HepG2 (cell line): ENCODE measurements around the gene PARN. TPM values are rescaled to one million over a fixed set of nuclear protein-coding genes. Genes with fewer than 3 reads are reported as not detected.

Experiments used
- ATAC-seq: fragments of 200-7000 bp; cut with Tn5 transposase; 3 replicates; pipeline ENCODE4 v1.9.1; 2020; ENCODE audit warnings: mild to moderate bottlenecking, moderate library complexity
- BruUV-seq: library from RNA; stranded (reverse); fragments of 400-500 nt; replicated peaks from 2 replicates; lab custom pipeline; 2021; lab: Mats Ljungman, UMichigan
- CTCF ChIA-PET: fragments of 300-600 bp; formaldehyde crosslinking; extraction: SDS; loops from one replicate; lab custom pipeline; 2021; ENCODE audit warnings: low total read pairs, inconsistent platforms, low intra/inter-chr PET ratio; lab: Yijun Ruan, JAX
- POLR2A ChIA-PET: fragments of 350-600 bp; sonication (Branson Sonifier 250); formaldehyde crosslinking; loops from one replicate; lab custom pipeline; 2020; ENCODE audit warnings: antibody characterized with exemption, inconsistent platforms; lab: Yijun Ruan, JAX
- DNase-seq: peaks from one replicate; pipeline ENCODE4 v3.0.0-alpha.2; 2015; ENCODE audit warnings: low spot score
- FAIRE-seq: peaks from 3 replicates; lab custom pipeline; 2011; peaks lifted over from hg19 to GRCh38; lab: Jason Lieb, UNC
- H2AFZ ChIP-seq: one replicate; pipeline ENCODE4 v1.6.1; 2011; ENCODE audit warnings: low read length, inconsistent platforms
- H3K27ac ChIP-seq: fragments of 300-600 bp; 3 replicates; pipeline ENCODE4 v1.8.0; 2011; ENCODE audit warnings: mixed run types, mild to moderate bottlenecking, mixed read lengths, low read length, inconsistent platforms; ENCODE audit not compliant: insufficient read depth; ENCODE audit errors: extremely low read length
- H3K27me3 ChIP-seq, 2 experiments: fragments of 200-600 bp in 1 of 2; 2 replicates in 1 of 2; 3 replicates in 1 of 2; pipeline versions ENCODE4 v1.6.0 to v1.8.0; 2011; ENCODE audit warnings: low read length in 2 of 2, mild to moderate bottlenecking in 2 of 2, moderate library complexity in 2 of 2, inconsistent platforms in 1 of 2; ENCODE audit not compliant: insufficient read depth in 2 of 2, control insufficient read depth in 1 of 2
- H3K36me3 ChIP-seq, 2 experiments: fragments of 200-600 bp in 1 of 2; replicated peaks in 1 of 2; 2 replicates in 1 of 2; 3 replicates in 1 of 2; pipeline versions ENCODE4 v1.5.1 to v1.8.0; 2011; ENCODE audit warnings: low read length in 2 of 2, inconsistent platforms in 1 of 2; ENCODE audit not compliant: insufficient read depth in 2 of 2, control insufficient read depth in 1 of 2
- H3K4me1 ChIP-seq: 2 replicates; pipeline ENCODE4 v1.5.1; 2012; ENCODE audit warnings: low read length, inconsistent platforms; ENCODE audit not compliant: insufficient read depth
- H3K4me2 ChIP-seq: 2 replicates; pipeline ENCODE4 v1.6.0; 2011; ENCODE audit warnings: low read depth, low read length, inconsistent platforms
- H3K4me3 ChIP-seq, 3 experiments: fragments of 200-600 bp in 1 of 3; sonication (generic), shearing (Covaris generic) in 1 of 3; replicated peaks in 1 of 3; 2 replicates each; pipeline ENCODE4 v1.5.1; 2011 to 2016; ENCODE audit warnings: low read length in 3 of 3, inconsistent platforms in 2 of 3, low read depth in 2 of 3, mild to moderate bottlenecking in 2 of 3, control low read depth in 1 of 3, mixed read lengths in 1 of 3; ENCODE audit not compliant: insufficient read depth in 1 of 3
- H3K79me2 ChIP-seq: one replicate; pipeline ENCODE4 v1.6.1; 2011; ENCODE audit warnings: low read length, inconsistent platforms; ENCODE audit not compliant: insufficient read depth
- H3K9ac ChIP-seq: 2 replicates; pipeline ENCODE4 v1.6.0; 2011; ENCODE audit warnings: mild to moderate bottlenecking, low read depth, low read length, inconsistent platforms; ENCODE audit not compliant: insufficient read depth
- H3K9me3 ChIP-seq: 2 replicates; pipeline ENCODE4 v1.5.1; 2012; ENCODE audit warnings: mild to moderate bottlenecking, low read length
- H4K20me1 ChIP-seq: 2 replicates; pipeline ENCODE4 v1.6.0; 2011; ENCODE audit warnings: inconsistent platforms, mild to moderate bottlenecking, low read length, moderate library complexity; ENCODE audit not compliant: insufficient read depth
- CCDC6 ChIP-seq: sonication (generic); formaldehyde crosslinking; IDR thresholded peaks from 2 replicates; pipeline ENCODE4 v1.8.1; 2022; ENCODE audit warnings: mild to moderate bottlenecking, missing genetic modification reagents, moderate library complexity
- HOXD1 ChIP-seq: sonication (generic); formaldehyde crosslinking; IDR thresholded peaks from 2 replicates; pipeline ENCODE4 v1.5.0; 2020; ENCODE audit warnings: missing genetic modification reagents
- JUND ChIP-seq: sonication (generic); formaldehyde crosslinking; IDR thresholded peaks from 2 replicates; pipeline ENCODE4 v1.8.0; 2022; ENCODE audit warnings: mild to moderate bottlenecking, missing genetic modification reagents
- MAFG ChIP-seq: sonication (generic); formaldehyde crosslinking; IDR thresholded peaks from 2 replicates; pipeline ENCODE4 v1.5.1; 2020; ENCODE audit warnings: mild to moderate bottlenecking, missing genetic modification reagents
- TCF7L2 ChIP-seq: IDR thresholded peaks from 2 replicates; pipeline ENCODE4 v1.6.1; 2011; ENCODE audit warnings: mild to moderate bottlenecking, low read depth, low read length, moderate library complexity
- ZNF34 ChIP-seq: sonication (generic); formaldehyde crosslinking; IDR thresholded peaks from 2 replicates; pipeline ENCODE4 v1.4.0; 2020; ENCODE audit warnings: mild to moderate bottlenecking, missing genetic modification reagents, borderline replicate concordance
- ZNF460 ChIP-seq: sonication (generic); formaldehyde crosslinking; IDR thresholded peaks from 2 replicates; pipeline ENCODE4 v1.5.1; 2020; ENCODE audit warnings: missing genetic modification reagents, mild to moderate bottlenecking, borderline replicate concordance
- WGBS: methylation state at CpG from one replicate; pipeline ENCODE4 v1.1.6; 2017; ENCODE audit warnings: low lambda C conversion rate; 5-methylcytosine and 5-hydroxymethylcytosine counted together
- in situ Hi-C: cut with HindIII; loops from 2 replicates; pipeline ENCODE4 v1.10.0; 2017; ENCODE audit warnings: low pct_unique_long_range_greater_than_20kb; ENCODE audit not compliant: extremely low pct_ligation_motif_present
- intact Hi-C: fragments of 100-400 bp; cut with micrococcal nuclease; formaldehyde crosslinking; loops from one replicate; pipeline ENCODE4 v1.10.0; 2022; ENCODE audit not compliant: unreplicated experiment
- polyA plus RNA-seq, 8 experiments: library from polyadenylated mRNA; depleted of rRNA in 3 of 8; stranded (reverse) in 7 of 8; unstranded in 1 of 8; fragments of >200 nt; fragmentation: Illumina TruSeq in 4 of 8; extraction: Trizol in 4 of 8; gene quantifications; 2 replicates each; pipeline versions ENCODE4 v1.2.1 to v1.2.3, GENCODE V29; 2011 to 2016; ENCODE audit warnings: low read depth in 4 of 8, missing spikeins in 1 of 8, mixed read lengths in 1 of 8; ENCODE audit not compliant: insufficient read depth in 1 of 8
- total RNA-seq, 5 experiments: library from RNA; depleted of rRNA; stranded (reverse); fragments of >200 nt; fragmentation: Illumina TruSeq; extraction: Trizol; gene quantifications; 2 replicates each; pipeline ENCODE4 v1.2.3, GENCODE V29; 2016; ENCODE audit warnings: low read depth in 1 of 5
- TF ChIP-seq, protein P1 (sequence below): sonication (generic); formaldehyde crosslinking; IDR thresholded peaks from 2 replicates; pipeline ENCODE4 v1.4.0; 2020; ENCODE audit warnings: mild to moderate bottlenecking, missing genetic modification reagents
- TF ChIP-seq, protein P2 (sequence below): sonication (generic); formaldehyde crosslinking; IDR thresholded peaks from 2 replicates; pipeline ENCODE4 v1.5.1; 2020; ENCODE audit warnings: missing genetic modification reagents, mild to moderate bottlenecking, borderline replicate concordance

PARN gene
- total and polyA plus RNA-seq, 2 of the 13 experiments (the other 11 are each of a cell fraction or from before 2014, with no cell fraction given), result 13.3 to 47.6 TPM

DNA sequence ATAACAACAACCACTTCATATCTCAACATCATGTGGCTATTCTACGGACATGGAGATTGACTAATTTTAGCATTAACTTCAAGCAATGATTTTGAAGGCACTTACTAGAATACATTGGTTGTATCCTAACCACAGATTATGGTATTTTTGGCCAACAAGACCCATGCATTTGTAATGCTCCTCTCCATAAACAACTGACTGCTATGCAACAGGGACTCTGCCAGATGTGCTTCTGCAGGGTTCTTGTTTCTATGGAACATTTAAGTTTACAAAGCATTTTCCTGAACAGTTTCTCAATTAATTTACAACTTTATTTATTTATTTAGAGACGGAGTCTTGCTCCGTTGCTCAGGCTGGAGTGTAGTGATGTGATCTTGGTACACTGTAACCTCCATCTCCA lies 178.0 kb downstream of the PARN start (continued):
- TF ChIP-seq HOXD1 (CRISPR knock-in tag), result no peak

DNA sequence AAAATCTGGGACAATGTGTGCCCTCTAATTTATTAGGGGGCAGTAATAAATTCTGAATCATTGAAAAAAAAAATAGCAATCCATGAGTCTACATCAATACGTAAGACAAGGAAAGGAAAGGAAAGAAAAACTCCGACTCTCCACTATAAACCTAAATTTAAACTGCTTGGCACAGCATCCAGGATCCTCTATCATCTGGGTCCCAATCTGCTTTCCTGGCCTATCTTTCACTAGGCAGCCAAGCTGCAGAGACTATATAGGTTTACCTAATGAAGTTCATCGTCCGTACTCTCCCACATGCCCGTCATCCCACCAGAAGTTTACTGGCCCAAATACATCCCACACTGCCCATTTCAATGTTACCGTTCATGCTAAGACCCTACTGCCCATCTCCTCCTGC lies 179.2 kb downstream of the PARN start:
- H3K9me3 ChIP-seq, result no peaks in the 10 kb centered on the region
- H3K79me2 ChIP-seq, result no peaks in the 10 kb centered on the region
- no peaks in the 10 kb centered on the region for H3K27me3 ChIP-seq
- peaks cover 5% of the 10 kb centered on the region; the same call in 1 of the 2 replicates for H3K4me1 ChIP-seq
- intact Hi-C loops, result no loop called here
- no peak overlapping the region for H3K9ac ChIP-seq
- H4K20me1 ChIP-seq, result no peaks in the 10 kb centered on the region
- ATAC-seq, result no peak
- no peak overlapping the region for H2AFZ ChIP-seq
- H3K36me3 ChIP-seq, result peaks cover 7 to 8% of the 10 kb centered on the region in 2 experiments; a peak in 4 of 5 replicates
- TF ChIP-seq ZNF34 (no peak), JUND (CRISPR knock-in tag) (no peak), CCDC6 (no peak), MAFG (CRISPR knock-in tag) (no peak), TCF7L2 (0 out of 2 replicates have a peak, but pooled peaks have one; percentile 37), ZNF460 (CRISPR knock-in tag) (no peak)
- TF ChIP-seq, protein P1, sequence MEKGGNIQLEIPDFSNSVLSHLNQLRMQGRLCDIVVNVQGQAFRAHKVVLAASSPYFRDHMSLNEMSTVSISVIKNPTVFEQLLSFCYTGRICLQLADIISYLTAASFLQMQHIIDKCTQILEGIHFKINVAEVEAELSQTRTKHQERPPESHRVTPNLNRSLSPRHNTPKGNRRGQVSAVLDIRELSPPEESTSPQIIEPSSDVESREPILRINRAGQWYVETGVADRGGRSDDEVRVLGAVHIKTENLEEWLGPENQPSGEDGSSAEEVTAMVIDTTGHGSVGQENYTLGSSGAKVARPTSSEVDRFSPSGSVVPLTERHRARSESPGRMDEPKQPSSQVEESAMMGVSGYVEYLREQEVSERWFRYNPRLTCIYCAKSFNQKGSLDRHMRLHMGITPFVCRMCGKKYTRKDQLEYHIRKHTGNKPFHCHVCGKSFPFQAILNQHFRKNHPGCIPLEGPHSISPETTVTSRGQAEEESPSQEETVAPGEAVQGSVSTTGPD (CRISPR knock-in tag), result no peak
- TF ChIP-seq, protein P2, sequence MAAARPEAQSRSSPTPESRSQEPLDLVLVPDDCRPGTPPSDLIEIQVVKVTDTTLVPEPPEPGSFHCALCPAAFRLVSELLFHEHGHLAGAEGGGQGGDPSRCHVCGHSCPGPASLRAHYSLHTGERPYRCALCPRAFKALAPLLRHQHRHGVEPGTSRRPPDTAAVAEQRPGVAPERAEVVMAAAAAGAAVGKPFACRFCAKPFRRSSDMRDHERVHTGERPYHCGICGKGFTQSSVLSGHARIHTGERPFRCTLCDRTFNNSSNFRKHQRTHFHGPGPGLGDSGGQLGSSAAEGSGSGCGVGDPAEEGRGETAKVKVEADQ (CRISPR knock-in tag), result no peak
- TF ChIP-seq, all 625 proteins: peak for 1
- Histone ChIP-seq H3K4me3 (no peak overlapping the region), H3K27ac (no peak overlapping the region), H3K4me2 (no peak overlapping the region)
- in situ Hi-C loops, result no loop called here
- ChIA-PET POLR2A (interaction anchor here (1.1 kb wide), 1 partner anchor 22 kb away, joined by 3 read pairs; no protein-coding TSS in a partner anchor), CTCF (no interaction called here)
- no peak for FAIRE-seq
- DNase-seq, result no peak
- 94% methylated on average over 6 of the region's 6 CpGs for WGBS
- BruUV-seq, result no TSS peak
